Measurements from ENCODE around the gene POU3F2.

DNA sequence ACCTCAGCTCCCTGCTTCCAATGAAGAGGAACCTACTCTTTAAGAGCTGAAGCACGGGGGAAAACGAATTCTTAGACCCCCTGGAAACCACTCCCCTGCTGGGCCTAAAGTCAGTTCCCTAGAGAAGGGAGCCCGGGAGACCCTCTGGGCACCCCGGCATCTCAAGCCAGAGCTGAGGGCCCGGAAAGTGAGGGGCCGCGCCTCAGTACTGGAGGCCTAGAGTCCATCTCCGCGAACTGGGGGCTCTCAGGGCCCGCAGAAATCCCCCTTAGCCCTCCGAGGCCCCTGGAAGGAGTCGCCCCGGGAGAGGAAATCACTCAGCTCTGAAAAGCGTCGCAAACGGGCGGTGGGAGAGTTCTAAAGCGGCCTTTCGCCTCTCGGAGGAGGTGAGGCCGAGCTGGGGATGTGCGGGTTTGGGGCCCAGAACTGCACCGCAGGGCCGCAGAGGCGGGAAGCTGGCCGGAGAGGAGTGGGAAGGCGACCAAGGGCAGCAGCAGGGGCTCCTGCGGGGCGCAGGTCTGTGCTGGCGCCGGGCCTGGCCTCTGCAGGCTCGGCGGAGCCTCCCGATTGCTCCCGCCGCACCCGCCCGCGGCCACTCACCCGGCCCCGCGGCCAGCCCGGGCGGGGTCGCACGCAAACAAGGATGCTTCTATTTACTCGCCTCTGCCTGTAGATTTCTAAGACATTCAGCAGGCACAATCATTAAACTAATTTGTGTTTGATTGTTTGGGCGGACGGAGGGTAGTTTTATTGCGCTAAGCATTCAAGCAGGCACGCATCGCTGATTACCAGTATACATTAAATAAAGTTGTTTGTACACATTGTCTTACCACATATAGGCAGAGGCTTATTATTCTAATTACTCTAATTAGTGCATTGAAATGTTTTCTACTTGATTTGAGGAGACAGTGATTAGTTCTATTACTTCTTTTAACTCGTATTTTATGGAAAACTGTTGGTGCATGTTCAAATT is 9.2 kb downstream of the POU3F2 start:
- TF ChIP-seq CTCF (IDR thresholded peaks at IDR 0.05) (no peak), POLR2A (IDR thresholded peaks at IDR 0.05) (no peak)
